GM18507 (cell line): ENCODE data around the gene NRL.
A peak's percentile ranks its signal among the peaks of the same experiment; 100 is the strongest.

Experiments
- DNase-seq: peaks from one replicate; pipeline ENCODE4 v3.0.0; 2011; ENCODE audit warnings: low read depth; ENCODE audit not compliant: insufficient read length; ENCODE audit errors: extremely low spot score
- FAIRE-seq: peaks from 2 replicates; lab custom pipeline; 2011; peaks lifted over from hg19 to GRCh38; lab: Jason Lieb, UNC

Gene NRL

DNA sequence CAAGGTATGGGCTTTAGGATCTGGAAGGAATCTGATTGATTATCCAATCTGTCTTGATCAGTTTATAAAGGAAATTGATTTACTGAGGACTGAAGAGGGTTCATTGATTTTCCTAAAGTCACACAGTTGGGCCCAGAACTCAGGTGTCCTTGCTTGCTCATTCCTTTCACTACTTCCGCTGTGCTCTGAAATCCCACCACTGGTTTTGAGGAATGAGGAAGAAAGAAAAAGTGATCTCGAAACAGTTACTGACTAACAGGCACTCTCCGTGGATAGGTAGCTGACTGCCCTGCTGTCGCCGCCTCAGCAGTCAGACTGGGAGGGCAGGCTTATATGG, 15.6 kb upstream of the NRL start, which contains the start of gene FITM1:
TSS of gene FITM1 (plus strand) at position 280 of the 337 bp plus-strand sequence. CDS start 905 bp downstream, outside the sequence.
- no peak for FAIRE-seq
- no peak for DNase-seq

GRCh38 chr14:24129410-24129998, 14.8 kb upstream of the NRL start:
- DNase-seq (no peak), FAIRE-seq (no peak)

GRCh38 chr14:24127673-24128072, 12.9 kb upstream of the NRL start:
- DNase-seq (no peak), FAIRE-seq (no peak)

DNA sequence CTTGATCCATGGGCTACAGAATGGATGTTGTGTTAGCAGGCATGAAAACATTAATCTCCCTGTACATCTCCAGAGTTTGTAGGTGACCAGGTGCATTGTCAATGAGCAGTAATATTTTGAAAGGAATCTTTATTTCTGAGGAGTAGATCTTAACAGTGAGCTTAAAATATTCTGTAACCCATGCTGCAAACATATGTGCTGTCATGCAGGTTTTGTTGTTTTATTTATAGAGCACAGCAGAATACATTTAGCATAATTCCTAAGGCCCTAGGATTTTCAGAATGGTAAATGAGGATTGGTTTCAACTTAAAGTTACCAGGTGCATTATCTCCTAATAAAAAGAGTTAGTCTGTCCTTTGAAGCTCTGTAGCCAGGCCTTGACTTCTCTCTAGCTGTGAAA, 12.2 kb upstream of the NRL start:
- no peak for DNase-seq
- FAIRE-seq: no peak

GRCh38 chr14:24123424-24124417, 9.0 kb upstream of the NRL start:
- DNase-seq (no peak), FAIRE-seq (peak; percentile 51)

DNA sequence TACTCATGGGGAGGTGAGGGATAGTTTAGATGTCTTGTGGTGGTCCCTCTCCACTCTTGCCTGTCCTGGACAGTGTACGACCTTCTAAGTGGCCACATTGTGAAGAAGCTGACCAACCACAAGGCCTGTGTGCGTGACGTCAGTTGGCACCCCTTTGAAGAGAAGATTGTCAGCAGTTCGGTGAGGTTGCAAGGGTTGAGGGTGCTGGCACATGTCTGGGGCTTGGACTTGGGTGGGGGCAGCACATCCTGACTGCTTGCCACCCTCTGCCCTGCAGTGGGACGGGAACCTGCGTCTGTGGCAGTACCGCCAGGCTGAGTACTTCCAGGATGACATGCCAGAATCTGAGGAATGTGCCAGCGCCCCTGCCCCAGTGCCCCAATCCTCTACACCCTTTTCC, 8.1 kb upstream of the NRL start:
- FAIRE-seq: no peak
- no peak for DNase-seq

DNA sequence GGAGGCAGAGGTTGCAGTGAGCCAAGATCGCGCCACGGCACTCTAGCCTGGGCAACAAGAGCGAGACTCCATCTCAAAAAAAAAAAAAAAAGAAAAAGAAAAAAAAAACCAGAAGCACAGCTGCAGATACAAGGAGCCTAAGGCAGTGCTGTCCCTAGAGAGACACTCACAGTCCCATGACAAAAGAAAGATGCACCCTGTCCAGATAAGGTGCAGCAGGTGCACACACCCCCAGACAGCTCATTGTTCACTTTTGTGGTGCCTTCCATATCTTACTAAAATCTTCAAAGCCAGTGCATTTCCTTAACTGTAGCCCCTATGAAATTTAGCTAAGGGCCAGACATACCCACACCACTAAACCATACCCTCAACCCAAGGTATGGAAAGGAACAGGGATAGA, 7.7 kb upstream of the NRL start:
- DNase-seq (no peak), FAIRE-seq (no peak)

DNA sequence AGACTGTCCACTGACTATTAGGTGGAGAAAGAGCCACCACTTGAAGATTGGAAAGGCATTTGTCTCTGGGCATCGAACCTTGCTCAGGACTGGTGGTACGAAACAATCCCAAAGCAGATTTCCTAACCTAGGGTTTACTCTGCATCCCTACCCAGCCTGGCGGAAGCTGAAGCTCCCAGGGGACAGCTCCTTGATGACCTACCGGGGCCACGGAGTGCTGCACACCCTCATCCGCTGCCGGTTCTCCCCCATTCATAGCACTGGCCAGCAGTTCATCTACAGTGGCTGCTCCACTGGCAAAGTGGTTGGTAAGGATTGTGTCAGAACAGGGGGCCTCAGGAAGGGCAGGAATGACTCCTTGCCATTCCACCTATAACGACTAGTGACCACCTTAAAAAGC, 6.5 kb upstream of the NRL start:
- DNase-seq (no peak), FAIRE-seq (no peak)

GRCh38 chr14:24119691-24120090, 4.9 kb upstream of the NRL start:
- DNase-seq: no peak
- no peak for FAIRE-seq

GRCh38 chr14:24117179-24117578, 2.4 kb upstream of the NRL start:
- no peak for FAIRE-seq

GRCh38 chr14:24116128-24116814, 1.5 kb upstream of the NRL start:
- no peak for DNase-seq
- no peak for FAIRE-seq

More at GRCh38 chr14:24117179-24117578, 2.4 kb upstream of the NRL start:
- no peak for DNase-seq

DNA sequence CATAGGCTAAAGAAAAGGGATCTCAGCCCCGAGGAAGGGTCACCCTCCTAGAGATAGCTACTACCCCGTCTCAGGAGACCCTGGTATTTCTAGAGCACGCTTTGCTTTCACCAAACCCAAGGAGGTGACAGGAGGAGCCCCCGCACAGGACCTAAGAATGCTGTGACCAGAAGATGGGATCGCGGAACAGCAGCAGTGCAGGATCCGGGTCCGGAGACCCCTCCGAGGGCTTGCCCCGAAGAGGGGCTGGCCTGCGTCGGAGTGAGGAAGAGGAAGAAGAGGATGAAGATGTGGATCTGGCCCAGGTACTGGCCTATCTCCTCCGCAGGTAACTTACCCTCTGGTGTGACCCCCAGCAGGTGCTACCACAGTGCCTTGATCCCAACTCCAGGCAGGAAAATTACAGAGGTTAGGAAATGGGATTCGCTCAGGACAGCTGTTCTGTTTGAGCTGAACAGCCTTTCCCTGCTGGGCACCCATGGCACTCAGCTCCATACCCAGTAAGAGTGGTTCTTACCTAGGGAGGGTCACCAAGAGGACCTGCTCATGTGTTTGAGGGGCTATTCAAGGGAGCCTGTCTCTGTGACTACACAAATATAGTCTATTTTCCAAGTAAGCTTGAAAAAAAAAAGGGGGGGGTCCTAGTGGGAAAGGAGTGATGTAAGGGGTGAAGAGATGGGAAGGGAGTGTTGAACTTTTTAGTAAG, 826 bp upstream of the NRL start:
- FAIRE-seq: no peak

DNA sequence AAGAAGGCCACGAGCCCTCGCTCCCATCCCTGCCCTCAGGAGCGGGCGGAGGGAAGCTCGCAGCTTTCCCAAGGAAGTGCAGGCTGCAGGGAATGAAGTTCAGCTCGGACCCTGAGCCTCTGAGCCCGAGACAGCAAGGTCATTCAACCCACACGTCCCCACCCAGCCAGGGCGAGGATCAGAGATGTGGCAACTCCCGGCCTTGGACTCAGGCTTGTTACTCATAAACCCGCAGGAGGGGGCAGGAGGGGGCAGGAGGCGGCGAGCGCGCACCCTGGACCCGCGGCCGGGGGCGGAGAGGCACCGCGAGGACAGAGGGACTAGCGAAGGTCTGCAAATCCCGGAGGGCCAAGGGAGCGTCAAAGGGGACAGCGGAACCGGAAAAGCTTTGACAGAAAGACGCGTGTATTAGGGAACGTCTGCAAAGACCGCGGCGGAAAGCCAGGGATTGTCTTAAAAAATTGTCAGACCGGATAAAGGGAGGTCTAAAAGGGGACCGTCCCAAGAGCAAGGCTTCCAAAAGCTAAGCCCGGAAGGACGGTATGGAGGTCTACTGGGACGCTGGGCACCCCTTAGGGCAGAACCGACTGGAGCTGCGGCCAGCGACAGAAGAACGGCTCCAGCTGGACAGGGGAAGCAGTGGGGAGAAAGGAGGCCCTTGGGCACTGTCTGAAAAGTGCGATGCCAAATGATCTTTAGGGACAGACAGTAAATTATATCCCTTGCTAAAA, 783 bp downstream of the NRL start:
- DNase-seq: no peak
- no peak for FAIRE-seq

More for the DNA sequence above, 826 bp upstream of the NRL start:
- DNase-seq: no peak

GRCh38 chr14:24113379-24113800, 1.4 kb downstream of the NRL start:
- FAIRE-seq (no peak), DNase-seq (no peak)

- FAIRE-seq: no peak
- DNase-seq: no peak
Measured at GRCh38 chr14:24110523-24110922, 4.2 kb downstream of the NRL start.

DNA sequence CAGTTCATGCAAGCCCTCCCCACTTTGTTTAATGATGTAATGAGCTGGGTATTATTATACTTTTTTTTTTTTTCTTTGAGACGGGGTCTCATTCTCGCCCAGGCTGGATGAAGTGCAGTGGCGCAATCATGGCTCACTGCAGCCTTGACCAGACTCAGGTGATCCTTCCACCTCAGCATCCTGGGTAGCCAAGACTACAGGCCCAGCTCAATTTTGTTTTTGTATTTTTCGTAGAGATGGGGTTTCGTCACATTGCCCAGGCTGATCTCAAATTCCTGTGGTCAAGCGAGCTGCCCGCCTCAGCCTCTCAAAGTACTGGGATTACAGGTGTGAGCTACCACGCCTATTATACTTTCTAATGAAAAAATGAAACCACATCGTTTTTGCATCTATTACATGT, 4.7 kb downstream of the NRL start:
- DNase-seq: no peak
- FAIRE-seq: no peak

DNA sequence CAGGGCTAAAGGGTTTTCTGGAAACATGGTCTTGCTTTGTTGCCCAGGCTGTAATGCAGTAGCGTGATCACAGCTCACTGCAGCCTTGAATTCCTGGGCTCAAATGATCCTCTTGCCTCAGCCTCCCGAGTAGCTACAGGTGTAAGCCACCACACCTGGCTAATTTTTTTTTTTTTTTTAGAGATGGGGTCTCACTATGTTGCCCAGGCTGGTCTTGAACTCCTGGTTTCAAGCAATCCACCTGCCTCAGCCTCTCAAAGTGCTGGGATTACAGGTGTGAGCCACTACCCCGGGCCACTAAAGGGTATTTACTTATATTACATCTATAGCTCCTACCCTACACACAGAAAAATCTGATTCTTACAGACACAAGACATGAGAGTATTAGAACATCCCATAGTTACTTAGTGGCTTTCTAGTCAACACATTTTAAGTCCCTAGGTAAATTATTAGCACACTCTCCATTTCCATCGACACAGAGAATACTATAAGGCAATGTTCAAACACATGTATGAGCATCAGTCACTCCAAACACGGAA, 6.3 kb downstream of the NRL start:
- no peak for FAIRE-seq
- no peak for DNase-seq

DNA sequence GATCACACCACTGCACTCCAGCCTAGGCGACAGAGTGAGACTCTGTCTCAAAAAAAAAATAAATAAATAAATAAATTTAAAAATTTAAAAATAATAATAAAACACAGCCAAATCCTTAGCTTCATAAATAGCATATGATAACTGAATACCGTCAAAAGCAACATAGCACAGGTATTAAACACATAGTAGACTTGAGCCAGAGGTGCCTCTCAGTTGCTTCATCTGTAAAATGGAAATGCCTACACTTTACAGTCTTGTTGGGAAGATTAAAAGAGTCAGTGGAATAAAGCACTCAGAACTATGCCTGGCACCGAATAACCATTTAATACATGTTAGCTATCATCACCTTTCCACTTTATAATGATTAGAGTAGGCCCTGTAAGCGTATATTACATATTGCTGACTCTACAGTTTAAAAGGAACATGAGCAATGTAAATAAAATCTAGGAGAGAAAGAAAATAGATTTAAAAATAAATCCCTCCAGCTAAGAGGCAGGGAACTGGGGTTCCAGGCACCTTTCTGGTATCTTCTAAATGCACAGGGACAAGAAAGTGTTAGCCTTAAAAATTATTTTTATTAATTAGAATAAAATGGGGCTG, 8.0 kb downstream of the NRL start:
- no peak for FAIRE-seq
- DNase-seq: no peak
